Fibroblast of the conjunctiva (primary cell): ENCODE results near the gene EHHADH.

Experiments used
- DNase-seq: peaks from one replicate; pipeline ENCODE4 v3.0.0-alpha.2; 2010; ENCODE audit warnings: low read depth

The EHHADH gene

DNA sequence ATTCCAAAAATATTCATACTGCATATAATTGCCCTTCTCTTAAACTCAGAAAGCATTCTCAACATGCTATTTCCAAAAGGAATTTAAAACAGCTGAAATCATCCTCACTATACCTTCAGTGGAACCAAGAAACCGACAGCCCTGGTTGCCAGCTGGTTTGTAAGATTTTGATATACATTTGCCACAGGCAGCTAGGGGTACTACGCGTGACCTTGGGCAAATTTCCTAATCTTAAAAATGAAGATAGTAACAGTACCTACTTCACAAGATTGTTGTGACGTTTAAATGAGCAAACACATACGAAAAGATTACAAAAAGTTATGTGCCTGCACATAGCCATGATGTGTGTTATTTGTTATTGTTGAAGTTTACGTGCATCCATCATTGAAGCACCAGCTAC lies 108.3 kb downstream of the EHHADH start:
- DNase-seq, result no peak

DNA sequence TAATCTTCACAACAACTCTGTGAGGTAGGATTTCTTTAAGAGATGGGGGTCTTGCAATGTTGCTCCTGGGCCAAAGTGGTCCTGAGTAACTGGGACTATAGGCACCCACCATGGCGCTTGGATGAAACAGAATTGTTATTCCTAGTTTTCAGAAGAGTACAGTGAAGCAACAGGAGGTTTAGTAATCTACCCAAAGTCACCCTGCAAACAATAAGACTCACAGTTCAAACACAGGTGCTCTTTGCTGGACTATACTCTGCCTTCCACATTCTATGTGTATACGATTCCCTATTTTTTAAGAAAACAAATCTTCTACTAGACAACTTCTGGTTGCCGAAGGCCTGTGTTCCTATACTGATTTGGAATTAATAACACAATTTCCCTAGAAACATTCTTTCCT lies 109.1 kb downstream of the EHHADH start:
- DNase-seq, result no peak
